ENCODE measurements around the gene NOL3.
A peak's percentile ranks its signal among the peaks of the same experiment; 100 is the strongest.

Gene NOL3

GRCh38 chr16:67185651-67186134 lies 15.4 kb downstream of the NOL3 start:
- DNase-seq (ENCODE audit: insufficient read length) (no peak), FAIRE-seq (no peak)
- no peak for TF ChIP-seq TAF1 (IDR thresholded peaks at IDR 0.05; ENCODE audit: borderline replicate concordance, low read depth, low read length)
- no peak for TF ChIP-seq POLR2A (IDR thresholded peaks at IDR 0.05; ENCODE audit: low read depth, low read length)
- TF ChIP-seq POLR2AphosphoS5 (IDR thresholded peaks at IDR 0.05; ENCODE audit: low read depth, low read length) = no peak

GRCh38 chr16:67186550-67186950 lies 16.2 kb downstream of the NOL3 start:
- DNase-seq (ENCODE audit: insufficient read length) = no peak
- TF ChIP-seq POLR2A (IDR thresholded peaks at IDR 0.05; ENCODE audit: low read depth, low read length) = no peak
- TF ChIP-seq TAF1 (IDR thresholded peaks at IDR 0.05; ENCODE audit: borderline replicate concordance, low read depth, low read length) = no peak
- no peak for TF ChIP-seq POLR2AphosphoS5 (IDR thresholded peaks at IDR 0.05; ENCODE audit: low read depth, low read length)
- FAIRE-seq = no peak

GRCh38 chr16:67187175-67187890 lies 17.0 kb downstream of the NOL3 start:
- FAIRE-seq (no peak), DNase-seq (ENCODE audit: insufficient read length) (no peak)
- TF ChIP-seq POLR2A (IDR thresholded peaks at IDR 0.05; ENCODE audit: low read depth, low read length) = no peak
- TF ChIP-seq POLR2AphosphoS5 (IDR thresholded peaks at IDR 0.05; ENCODE audit: low read depth, low read length) = no peak
- no peak for TF ChIP-seq TAF1 (IDR thresholded peaks at IDR 0.05; ENCODE audit: borderline replicate concordance, low read depth, low read length)

- DNase-seq (ENCODE audit: insufficient read length) = no peak
- FAIRE-seq = no peak
- TF ChIP-seq POLR2A (IDR thresholded peaks at IDR 0.05; ENCODE audit: low read depth, low read length) = no peak
Observed at GRCh38 chr16:67188323-67188722, 18.0 kb downstream of the NOL3 start.

- FAIRE-seq (no peak), DNase-seq (ENCODE audit: insufficient read length) (no peak)
- no peak for TF ChIP-seq TAF1 (IDR thresholded peaks at IDR 0.05; ENCODE audit: borderline replicate concordance, low read depth, low read length)
Observed at GRCh38 chr16:67188798-67189197, 18.5 kb downstream of the NOL3 start.

GRCh38 chr16:67190041-67190440 lies 19.7 kb downstream of the NOL3 start, which contains the start of gene EXOC3L1:
TSS of gene EXOC3L1 (minus strand) at chr16:67190136. CDS start at chr16:67189676, 460 bp downstream.
- FAIRE-seq (no peak), DNase-seq (ENCODE audit: insufficient read length) (no peak)
- TF ChIP-seq POLR2AphosphoS5 (IDR thresholded peaks at IDR 0.05; ENCODE audit: low read depth, low read length) = no peak
- no peak for TF ChIP-seq POLR2A (IDR thresholded peaks at IDR 0.05; ENCODE audit: low read depth, low read length)
- TF ChIP-seq TAF1 (IDR thresholded peaks at IDR 0.05; ENCODE audit: borderline replicate concordance, low read depth, low read length) = no peak

GRCh38 chr16:67190448-67191399 lies 20.4 kb downstream of the NOL3 start:
- DNase-seq (ENCODE audit: insufficient read length) (no peak), FAIRE-seq (no peak)
- TF ChIP-seq TAF1 (IDR thresholded peaks at IDR 0.05; ENCODE audit: borderline replicate concordance, low read depth, low read length) = no peak
- TF ChIP-seq POLR2A (IDR thresholded peaks at IDR 0.05; ENCODE audit: low read depth, low read length) = no peak
- TF ChIP-seq POLR2AphosphoS5 (IDR thresholded peaks at IDR 0.05; ENCODE audit: low read depth, low read length) = no peak

GRCh38 chr16:67191411-67191994 lies 21.2 kb downstream of the NOL3 start:
- no peak for FAIRE-seq
- TF ChIP-seq POLR2A (IDR thresholded peaks at IDR 0.05; ENCODE audit: low read depth, low read length) = no peak
- no peak for TF ChIP-seq POLR2AphosphoS5 (IDR thresholded peaks at IDR 0.05; ENCODE audit: low read depth, low read length)
- TF ChIP-seq TAF1 (IDR thresholded peaks at IDR 0.05; ENCODE audit: borderline replicate concordance, low read depth, low read length) = no peak
- no peak for DNase-seq (ENCODE audit: insufficient read length)

GRCh38 chr16:67191995-67192681 lies 21.8 kb downstream of the NOL3 start, which contains the start of gene E2F4:
TSS of gene E2F4 (plus strand) at chr16:67192155. CDS start at chr16:67192228, 73 bp downstream.
- TF ChIP-seq TAF1 (IDR thresholded peaks at IDR 0.05; ENCODE audit: borderline replicate concordance, low read depth, low read length) = 0 out of 2 replicates have a peak, but pooled peaks have one; percentile 41
- peak; percentile 84; the same call in 1 of the 2 replicates for TF ChIP-seq POLR2A (IDR thresholded peaks at IDR 0.05; ENCODE audit: low read depth, low read length)
- peak; percentile 54; the same call in 1 of the 2 replicates for TF ChIP-seq POLR2AphosphoS5 (IDR thresholded peaks at IDR 0.05; ENCODE audit: low read depth, low read length)
- DNase-seq (ENCODE audit: insufficient read length) (peak; percentile 98), FAIRE-seq (peak; percentile 99)

- DNase-seq (ENCODE audit: insufficient read length) = no peak
- FAIRE-seq = no peak
- TF ChIP-seq TAF1 (IDR thresholded peaks at IDR 0.05; ENCODE audit: borderline replicate concordance, low read depth, low read length) (no peak), POLR2AphosphoS5 (IDR thresholded peaks at IDR 0.05; ENCODE audit: low read depth, low read length) (no peak), POLR2A (IDR thresholded peaks at IDR 0.05; ENCODE audit: low read depth, low read length) (0 out of 2 replicates have a peak, but pooled peaks have one; percentile 35)
Observed at GRCh38 chr16:67192781-67193361, 22.5 kb downstream of the NOL3 start.

All from GM12892 (cell line).